Astrocyte of the cerebellum (primary cell): ENCODE results near the gene KRTAP4-6.
"Not testable (repeated sequence)": the region's sequence is repeated elsewhere in the genome, so short reads cannot be mapped to it uniquely, and the experiment has no call there.

Experiments
- DNase-seq: peaks from one replicate; pipeline ENCODE4 v3.0.0-alpha.2; 2011; ENCODE audit warnings: low read depth
- H3K4me3 ChIP-seq: 2 replicates; pipeline ENCODE4 v1.5.1; 2011; ENCODE audit warnings: mild to moderate bottlenecking, low read depth, low read length, moderate library complexity
- in situ Hi-C: cut with HindIII; loops from 2 replicates; pipeline ENCODE4 v1.10.0; 2017; ENCODE audit warnings: low sequenced_read_pairs
- TF ChIP-seq, protein P1 (sequence below): IDR thresholded peaks from 2 replicates; pipeline ENCODE4 v1.5.1; 2012; ENCODE audit warnings: low read length, low read depth, moderate library complexity, mild to moderate bottlenecking; ENCODE audit errors: missing control alignments

Gene KRTAP4-6

DNA sequence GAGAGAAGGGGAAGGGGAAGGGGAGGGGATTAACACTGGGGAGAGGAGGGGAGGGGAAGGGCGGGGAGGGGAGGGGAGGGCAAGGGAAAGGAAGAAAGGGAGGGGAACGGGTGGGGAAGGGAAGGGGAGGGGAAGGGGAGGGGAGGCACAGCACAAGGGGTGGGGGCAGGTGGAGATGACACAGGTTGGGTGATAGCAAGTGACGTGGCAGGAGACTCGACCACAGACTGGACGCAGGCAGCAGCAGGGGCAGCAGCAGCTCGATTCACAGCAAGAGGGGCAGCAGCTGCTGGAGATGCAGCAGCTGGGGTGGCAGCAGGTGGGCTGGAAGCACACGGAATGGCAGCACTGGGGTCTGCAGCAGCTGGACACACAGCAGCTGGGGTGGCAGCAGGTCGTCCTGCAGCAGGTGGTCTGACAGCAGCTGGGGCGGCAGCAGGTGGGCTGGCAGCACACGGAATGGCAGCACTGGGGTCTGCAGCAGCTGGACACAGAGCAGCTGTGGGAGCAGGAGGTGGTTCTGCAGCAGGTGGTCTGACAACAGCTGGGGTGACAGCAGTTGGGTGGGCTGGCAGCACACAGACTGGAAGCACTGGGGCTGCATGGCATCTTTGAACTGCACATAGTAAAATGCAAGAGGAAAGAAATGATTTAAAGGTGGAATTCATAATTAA, 38.6 kb downstream of the KRTAP4-6 start, which contains the start of gene KRTAP4-16:
Gene KRTAP4-16 (minus strand): TSS at position 624 of the 674 bp plus-strand sequence. CDS start 0 bp downstream, at position 624.
- in situ Hi-C loops, result no loop called here
- TF ChIP-seq, protein P1, sequence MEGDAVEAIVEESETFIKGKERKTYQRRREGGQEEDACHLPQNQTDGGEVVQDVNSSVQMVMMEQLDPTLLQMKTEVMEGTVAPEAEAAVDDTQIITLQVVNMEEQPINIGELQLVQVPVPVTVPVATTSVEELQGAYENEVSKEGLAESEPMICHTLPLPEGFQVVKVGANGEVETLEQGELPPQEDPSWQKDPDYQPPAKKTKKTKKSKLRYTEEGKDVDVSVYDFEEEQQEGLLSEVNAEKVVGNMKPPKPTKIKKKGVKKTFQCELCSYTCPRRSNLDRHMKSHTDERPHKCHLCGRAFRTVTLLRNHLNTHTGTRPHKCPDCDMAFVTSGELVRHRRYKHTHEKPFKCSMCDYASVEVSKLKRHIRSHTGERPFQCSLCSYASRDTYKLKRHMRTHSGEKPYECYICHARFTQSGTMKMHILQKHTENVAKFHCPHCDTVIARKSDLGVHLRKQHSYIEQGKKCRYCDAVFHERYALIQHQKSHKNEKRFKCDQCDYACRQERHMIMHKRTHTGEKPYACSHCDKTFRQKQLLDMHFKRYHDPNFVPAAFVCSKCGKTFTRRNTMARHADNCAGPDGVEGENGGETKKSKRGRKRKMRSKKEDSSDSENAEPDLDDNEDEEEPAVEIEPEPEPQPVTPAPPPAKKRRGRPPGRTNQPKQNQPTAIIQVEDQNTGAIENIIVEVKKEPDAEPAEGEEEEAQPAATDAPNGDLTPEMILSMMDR, result no peak
- no peak within 1 kb of the TSS for H3K4me3 ChIP-seq
- no peak for DNase-seq

DNA sequence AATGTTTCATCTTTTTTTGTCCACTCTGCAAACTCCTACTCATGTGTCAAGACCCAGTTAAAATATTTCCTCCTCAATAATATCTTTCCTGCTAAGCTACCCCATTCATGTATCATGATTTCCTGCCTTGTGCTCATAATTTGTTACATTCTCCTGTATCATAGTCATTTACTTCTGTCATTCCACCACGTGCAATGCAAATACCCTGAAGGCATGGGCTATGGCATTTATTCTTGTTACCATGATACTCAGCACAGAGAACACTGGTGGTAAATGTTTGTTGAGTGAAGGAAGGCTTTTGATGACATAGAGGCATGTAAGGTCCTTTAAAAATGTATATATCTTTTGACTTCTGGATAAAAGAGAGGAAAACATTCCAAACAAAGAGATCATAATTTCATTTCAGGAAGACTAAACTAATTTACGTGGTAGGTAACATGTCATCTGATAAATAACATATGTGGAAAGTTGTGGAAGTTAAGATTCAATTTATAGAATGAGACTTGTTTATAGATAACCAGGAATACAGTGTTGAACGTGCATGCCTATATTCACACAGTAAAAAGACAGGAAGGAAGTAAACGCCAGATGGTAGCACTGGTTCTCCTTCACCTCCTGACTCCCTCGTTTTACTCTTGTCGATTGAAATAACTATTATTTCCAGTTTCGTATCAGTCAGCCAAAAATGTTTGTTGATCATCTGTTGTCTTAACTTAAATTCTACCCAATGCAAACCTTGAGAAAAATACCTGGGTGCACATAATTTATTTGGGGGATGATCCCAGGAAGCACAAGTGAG, 40.5 kb downstream of the KRTAP4-6 start:
- DNase-seq, H3K4me3 ChIP-seq, in situ Hi-C loops: not testable (repeated sequence)

DNA sequence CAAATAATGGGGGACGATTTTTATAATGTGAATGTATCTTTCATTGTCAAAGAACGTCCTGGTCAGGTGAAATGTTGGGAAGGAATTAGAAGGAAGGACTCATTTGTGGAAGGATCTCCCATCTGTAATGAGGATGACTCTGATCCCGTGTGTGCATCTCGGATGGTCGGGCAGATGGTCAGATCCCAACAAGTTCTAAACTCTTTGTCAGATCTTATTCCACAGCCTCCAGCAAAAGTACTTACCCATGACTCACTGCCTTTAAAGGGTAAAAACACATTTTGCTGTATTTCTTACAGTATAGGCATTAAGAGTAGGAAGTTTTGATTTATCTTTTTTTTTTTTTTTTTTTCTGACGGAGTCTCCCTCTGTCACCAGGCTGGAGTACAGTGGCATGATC, 41.9 kb downstream of the KRTAP4-6 start:
- no peak for DNase-seq
- TF ChIP-seq, protein P1, result no peak
- H3K4me3 ChIP-seq, result no peak overlapping the region
- in situ Hi-C loops, result no loop called here

DNA sequence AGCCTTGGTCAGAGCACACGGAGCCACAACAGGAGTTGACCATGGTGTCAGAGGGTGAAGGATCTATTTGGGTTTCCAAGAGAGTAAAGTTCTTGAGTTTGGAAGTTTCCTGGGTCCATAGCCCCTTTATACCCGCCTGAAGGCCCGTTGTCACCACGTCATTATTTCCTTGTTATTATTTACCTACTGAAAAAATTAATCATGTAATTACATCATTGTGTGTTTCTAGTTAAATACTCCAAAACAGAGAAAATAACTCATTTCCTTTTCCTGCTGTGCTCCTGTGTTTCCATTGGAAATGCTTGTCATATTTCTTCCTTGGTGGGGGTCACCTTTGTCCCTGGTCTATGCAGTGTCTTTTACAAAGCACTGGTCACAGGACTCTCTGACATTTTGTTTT, 42.3 kb downstream of the KRTAP4-6 start, which contains the start of gene KRTAP4-8:
Gene KRTAP4-8 (minus strand): TSS at position 101 of the 400 bp plus-strand sequence. CDS start 58 bp downstream, at position 43.
- TF ChIP-seq, protein P1, result no peak
- no peak for DNase-seq
- in situ Hi-C loops, result no loop called here
- H3K4me3 ChIP-seq, result no peak within 1 kb of the TSS

DNA sequence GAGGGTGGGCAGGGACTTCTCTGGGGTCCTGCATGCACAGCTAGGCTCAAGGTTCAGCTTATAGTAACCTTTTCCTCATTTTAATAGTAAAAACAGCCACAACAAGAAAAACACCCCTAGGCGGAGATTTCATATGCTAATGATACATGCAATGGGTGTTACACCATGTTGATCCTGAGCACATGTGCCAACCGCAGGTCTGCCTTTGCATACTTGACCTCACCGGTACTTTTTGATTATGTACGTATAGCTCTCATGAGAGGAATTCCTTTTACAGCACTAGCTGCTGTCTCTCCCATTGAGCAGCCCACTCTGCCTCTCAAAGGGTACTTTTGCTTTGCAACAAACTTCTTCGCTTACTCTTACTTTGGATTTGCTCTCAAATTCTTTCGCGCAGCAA, 44.3 kb downstream of the KRTAP4-6 start:
- no peak overlapping the region for H3K4me3 ChIP-seq
- TF ChIP-seq, protein P1, result no peak
- in situ Hi-C loops, result no loop called here
- no peak for DNase-seq
